Activated CD4-positive, alpha-beta T cell treated with anti-CD3 and anti-CD28 coated beads for 36 hours (primary cell): Measurements from ENCODE around the gene SDK1. TPM values are rescaled to one million over a fixed set of nuclear protein-coding genes. Genes with fewer than 3 reads are reported as not detected.
"Not testable (repeated sequence)": the region's sequence is repeated elsewhere in the genome, so short reads cannot be mapped to it uniquely, and the experiment has no call there.

ENCODE experiments used
- ATAC-seq: fragments of 200-7000 bp; cut with Tn5 transposase; one replicate; pipeline ENCODE4 v1.10.0; 2021; ENCODE audit warnings: mild to moderate bottlenecking, moderate library complexity
- CTCF ChIA-PET: fragments of 350-600 bp; sonication (Branson Sonifier 250); formaldehyde crosslinking; loops from one replicate; lab custom pipeline; 2021; ENCODE audit warnings: antibody characterized with exemption; lab: Charles Lee
- POLR2A ChIA-PET: fragments of 350-600 bp; sonication (Branson Sonifier 250); formaldehyde crosslinking; loops from one replicate; lab custom pipeline; 2021; ENCODE audit warnings: antibody characterized with exemption, inconsistent platforms; lab: Charles Lee
- DNase-seq: peaks from one replicate; pipeline ENCODE4 v3.0.0-alpha.2; 2020
- H3K27ac Mint-ChIP-seq: one replicate; pipeline ENCODE4 v1.8.0; 2021; ENCODE audit warnings: mixed read lengths
- H3K27me3 Mint-ChIP-seq: one replicate; pipeline ENCODE4 v1.8.0; 2021; ENCODE audit warnings: mixed read lengths
- H3K36me3 Mint-ChIP-seq: one replicate; pipeline ENCODE4 v1.8.0; 2021; ENCODE audit warnings: low read depth, mixed read lengths
- H3K4me1 Mint-ChIP-seq: one replicate; pipeline ENCODE4 v1.8.0; 2021; ENCODE audit warnings: mixed read lengths
- H3K4me3 Mint-ChIP-seq: one replicate; pipeline ENCODE4 v1.8.0; 2021; ENCODE audit warnings: mild to moderate bottlenecking, moderate library complexity, mixed read lengths
- H3K9me3 Mint-ChIP-seq: one replicate; pipeline ENCODE4 v1.8.0; 2021; ENCODE audit warnings: low read depth, mixed read lengths
- intact Hi-C, 2 experiments: fragments of 100-400 bp; cut with DNase I in 1 of 2; cut with micrococcal nuclease in 1 of 2; formaldehyde crosslinking; loops; one replicate each; pipeline versions ENCODE4 v1.14.2 to v1.15.1; 2022 to 2024; cut with DNase I, micrococcal nuclease
- total RNA-seq, 2 experiments: library from RNA; stranded (reverse); gene quantifications; one replicate each; pipeline ENCODE4 v1.2.3, GENCODE V29; 2021

SDK1 gene
- total RNA-seq, 2 experiments from 2014 or later = 1.1 to 1.9 TPM

- no peak overlapping the region for H3K4me3 Mint-ChIP-seq
- no peaks in the 10 kb centered on the region for H3K9me3 Mint-ChIP-seq
- intact Hi-C loops = no loop called here
- no peaks in the 10 kb centered on the region for H3K36me3 Mint-ChIP-seq
- no peaks in the 10 kb centered on the region for H3K27me3 Mint-ChIP-seq
- no peak for DNase-seq
- no peak for ATAC-seq
- H3K4me1 Mint-ChIP-seq = no peaks in the 10 kb centered on the region
- POLR2A ChIA-PET = no interaction called here
- CTCF ChIA-PET = no interaction called here
- H3K27ac Mint-ChIP-seq = no peak overlapping the region
Measured at GRCh38 chr7:4214291-4215155, 913.5 kb downstream of the SDK1 start.

- H3K36me3 Mint-ChIP-seq = no peaks in the 10 kb centered on the region
- POLR2A ChIA-PET = no interaction called here
Measured at GRCh38 chr7:4215176-4215720, 914.2 kb downstream of the SDK1 start.

GRCh38 chr7:4216016-4216415, 915.0 kb downstream of the SDK1 start:
- Mint-ChIP-seq H3K36me3 (no peaks in the 10 kb centered on the region), H3K4me3 (no peak overlapping the region), H3K9me3 (no peaks in the 10 kb centered on the region), H3K27ac (no peak overlapping the region), H3K4me1 (no peaks in the 10 kb centered on the region), H3K27me3 (no peaks in the 10 kb centered on the region)
- CTCF ChIA-PET = no interaction called here
- POLR2A ChIA-PET = no interaction called here
- ATAC-seq = no peak
- no peak for DNase-seq
- intact Hi-C loops = no loop called here

More at GRCh38 chr7:4215176-4215720, 914.2 kb downstream of the SDK1 start:
- H3K4me3 Mint-ChIP-seq = no peak overlapping the region
- no peaks in the 10 kb centered on the region for H3K27me3 Mint-ChIP-seq
- no peak for DNase-seq
- CTCF ChIA-PET = no interaction called here
- no peaks in the 10 kb centered on the region for H3K9me3 Mint-ChIP-seq
- no peak for ATAC-seq
- no peaks in the 10 kb centered on the region for H3K4me1 Mint-ChIP-seq
- no peak overlapping the region for H3K27ac Mint-ChIP-seq
- intact Hi-C loops = no loop called here

- ATAC-seq, DNase-seq, intact Hi-C loops: not testable (repeated sequence)
Measured at GRCh38 chr7:4217126-4217660, 916.1 kb downstream of the SDK1 start.

GRCh38 chr7:4218481-4218880, 917.4 kb downstream of the SDK1 start:
- no peak for ATAC-seq
- Mint-ChIP-seq H3K36me3 (no peaks in the 10 kb centered on the region), H3K4me1 (no peaks in the 10 kb centered on the region), H3K27me3 (no peaks in the 10 kb centered on the region), H3K9me3 (no peaks in the 10 kb centered on the region), H3K27ac (no peak overlapping the region), H3K4me3 (no peak overlapping the region)
- ChIA-PET POLR2A (no interaction called here), CTCF (no interaction called here)
- DNase-seq = no peak
- intact Hi-C loops = no loop called here

More at GRCh38 chr7:4217126-4217660, 916.1 kb downstream of the SDK1 start:
- H3K9me3 Mint-ChIP-seq, H3K27me3 Mint-ChIP-seq, H3K4me3 Mint-ChIP-seq, H3K27ac Mint-ChIP-seq, POLR2A ChIA-PET, H3K4me1 Mint-ChIP-seq, CTCF ChIA-PET, H3K36me3 Mint-ChIP-seq: not testable (repeated sequence)

- no peak for DNase-seq
- Mint-ChIP-seq H3K9me3 (no peaks in the 10 kb centered on the region), H3K27ac (no peak overlapping the region), H3K4me1 (no peaks in the 10 kb centered on the region), H3K4me3 (no peak overlapping the region), H3K36me3 (no peaks in the 10 kb centered on the region), H3K27me3 (no peaks in the 10 kb centered on the region)
- ChIA-PET CTCF (no interaction called here), POLR2A (no interaction called here)
- no peak for ATAC-seq
- intact Hi-C loops = no loop called here
Measured at GRCh38 chr7:4220011-4220410, 919.0 kb downstream of the SDK1 start.

GRCh38 chr7:4221043-4221442, 920.0 kb downstream of the SDK1 start:
- Mint-ChIP-seq H3K27ac (no peak overlapping the region), H3K4me3 (no peak overlapping the region), H3K4me1 (no peaks in the 10 kb centered on the region), H3K36me3 (no peaks in the 10 kb centered on the region), H3K27me3 (no peaks in the 10 kb centered on the region), H3K9me3 (no peaks in the 10 kb centered on the region)
- DNase-seq (no peak), ATAC-seq (no peak)
- intact Hi-C loops = no loop called here
- ChIA-PET CTCF (interaction anchor here (0.7 kb wide), 1 partner anchor 75 kb away, joined by 3 read pairs; no protein-coding TSS in a partner anchor), POLR2A (no interaction called here)

GRCh38 chr7:4222676-4223075, 921.6 kb downstream of the SDK1 start:
- Mint-ChIP-seq H3K9me3 (no peaks in the 10 kb centered on the region), H3K4me1 (no peaks in the 10 kb centered on the region), H3K4me3 (no peak overlapping the region), H3K27me3 (no peaks in the 10 kb centered on the region), H3K36me3 (no peaks in the 10 kb centered on the region), H3K27ac (no peak overlapping the region)
- ChIA-PET POLR2A (no interaction called here), CTCF (no interaction called here)
- intact Hi-C loops = no loop called here
- DNase-seq (no peak), ATAC-seq (no peak)

DNA sequence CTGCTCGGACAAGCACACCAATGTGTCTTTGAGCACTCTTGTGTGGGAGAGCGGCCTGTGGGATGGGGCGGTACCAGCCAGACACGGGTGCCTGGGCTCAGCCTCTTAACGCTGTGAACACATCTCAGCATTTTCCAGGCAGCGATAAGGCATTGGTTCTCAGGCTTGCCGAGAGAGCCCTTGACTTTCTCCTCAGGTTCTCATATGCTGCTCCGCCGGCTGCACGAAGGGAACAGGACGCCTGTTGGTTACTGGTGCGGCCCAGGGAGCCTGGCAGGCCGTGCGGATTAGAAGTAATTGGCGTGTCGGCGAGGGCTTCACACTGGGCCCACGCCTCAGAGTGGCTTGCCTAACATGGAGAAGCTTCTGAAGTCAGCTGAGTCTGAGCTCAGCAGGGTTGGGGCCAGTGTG, 924.3 kb downstream of the SDK1 start:
- ChIA-PET POLR2A (no interaction called here), CTCF (no interaction called here)
- H3K27ac Mint-ChIP-seq = no peak overlapping the region
- DNase-seq (no peak), ATAC-seq (no peak)
- H3K4me3 Mint-ChIP-seq = no peak overlapping the region
- H3K27me3 Mint-ChIP-seq = no peaks in the 10 kb centered on the region
- intact Hi-C loops = no loop called here
- H3K4me1 Mint-ChIP-seq = no peaks in the 10 kb centered on the region
- H3K9me3 Mint-ChIP-seq = no peaks in the 10 kb centered on the region
- no peaks in the 10 kb centered on the region for H3K36me3 Mint-ChIP-seq

GRCh38 chr7:4225881-4226523, 925.0 kb downstream of the SDK1 start:
- DNase-seq (no peak), ATAC-seq (no peak)
- H3K4me3 Mint-ChIP-seq = no peak overlapping the region
- POLR2A ChIA-PET = no interaction called here
- H3K4me1 Mint-ChIP-seq = no peaks in the 10 kb centered on the region
- no peak overlapping the region for H3K27ac Mint-ChIP-seq
- no peaks in the 10 kb centered on the region for H3K36me3 Mint-ChIP-seq
- no peaks in the 10 kb centered on the region for H3K27me3 Mint-ChIP-seq
- intact Hi-C loops = no loop called here
- no peaks in the 10 kb centered on the region for H3K9me3 Mint-ChIP-seq
- CTCF ChIA-PET = no interaction called here

DNA sequence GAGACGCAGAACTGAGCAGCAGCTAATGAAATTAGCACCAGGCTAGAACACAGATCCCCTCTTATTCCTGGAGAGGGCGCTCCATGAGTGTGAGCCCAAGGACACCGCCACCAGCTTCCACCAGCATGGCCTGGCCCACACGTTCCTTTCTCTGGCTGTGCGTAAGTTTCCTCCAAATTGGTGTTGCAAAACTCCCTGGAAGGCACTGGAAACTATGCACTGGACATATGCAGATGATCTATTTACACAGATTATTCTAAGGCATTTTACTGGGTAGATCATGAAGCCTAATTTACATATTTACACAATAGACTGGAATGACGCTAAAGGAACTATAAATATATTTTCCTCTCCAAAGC, 925.5 kb downstream of the SDK1 start:
- Mint-ChIP-seq H3K27ac (no peak overlapping the region), H3K27me3 (no peaks in the 10 kb centered on the region), H3K9me3 (no peaks in the 10 kb centered on the region), H3K4me1 (no peaks in the 10 kb centered on the region), H3K4me3 (no peak overlapping the region), H3K36me3 (no peaks in the 10 kb centered on the region)
- ChIA-PET CTCF (no interaction called here), POLR2A (no interaction called here)
- intact Hi-C loops = no loop called here
- ATAC-seq (no peak), DNase-seq (peak; percentile 11)
